Lower leg skin (tissue), 4 donors: Measurements from ENCODE around the gene HADHA. TPM values are rescaled to one million over a fixed set of nuclear protein-coding genes. Genes with fewer than 3 reads are reported as not detected.

Experiments
- DNase-seq, 2 donors: peaks; one replicate each; pipeline ENCODE4 v3.0.0-alpha.2; 2019; ENCODE audit warnings: low spot score in 2 of 2
- H3K4me3 ChIP-seq: fragments of 200-600 bp; sonication (generic); 2 replicates; pipeline ENCODE4 v1.5.1; 2017; ENCODE audit warnings: mild to moderate bottlenecking, low read depth; ENCODE audit not compliant: poor library complexity, severe bottlenecking
- POLR2A ChIP-seq, 2 donors: fragments of 450-650 bp; IDR thresholded peaks; one replicate each; pipeline ENCODE4 v1.6.1; 2016 to 2017; ENCODE audit warnings: antibody characterized with exemption in 2 of 2, mild to moderate bottlenecking in 1 of 2, moderate library complexity in 1 of 2
- WGBS, 2 donors: methylation state at CpG; one replicate each; pipeline ENCODE4 v1.1.5; 2018; 5-methylcytosine and 5-hydroxymethylcytosine counted together
- intact Hi-C: fragments of 100-400 bp; cut with DNase I; formaldehyde crosslinking; loops from one replicate; pipeline ENCODE4 v1.15.0; 2023; ENCODE audit warnings: low total_unique reads
- total RNA-seq, 4 donors: library from RNA; depleted of rRNA; stranded (reverse); fragments of >200 nt; gene quantifications; one replicate each; pipeline ENCODE4 v1.1.0, GENCODE V29; 2016
- TF ChIP-seq, protein P1 (sequence below), 3 donors: fragments of 450-650 bp; IDR thresholded peaks; one replicate each; pipeline ENCODE4 v1.5.1; 2016; ENCODE audit warnings: antibody characterized with exemption in 3 of 3, mild to moderate bottlenecking in 3 of 3, moderate library complexity in 2 of 3

The HADHA gene
- total RNA-seq, 4 donors from 2014 or later, result 125 to 170 (median 131) TPM

DNA sequence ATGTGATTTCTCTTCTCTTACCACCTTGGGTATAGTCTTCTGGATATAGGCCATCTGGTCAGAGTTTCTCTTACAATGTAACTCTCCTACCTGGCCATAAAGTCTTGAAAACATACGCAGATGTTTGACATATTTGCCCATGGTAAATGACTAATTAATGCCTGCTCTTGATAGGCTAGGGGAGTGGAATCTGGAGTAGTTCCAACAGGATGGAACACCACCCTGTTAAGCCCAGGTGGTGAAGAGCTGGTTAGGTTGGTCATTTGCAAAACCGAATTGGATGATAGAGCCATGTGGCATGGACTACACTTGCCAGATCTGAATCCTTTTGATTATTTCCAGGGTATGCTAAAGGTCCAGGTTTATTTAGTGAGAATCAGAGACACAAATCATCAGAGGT, 36.8 kb upstream of the HADHA start:
- no peak for DNase-seq
- no peak overlapping the region for H3K4me3 ChIP-seq
- intact Hi-C loops, result no loop called here
- 70 to 74% methylated on average over 2 of the region's 2 CpGs for WGBS, 2 donors
- TF ChIP-seq, protein P1, sequence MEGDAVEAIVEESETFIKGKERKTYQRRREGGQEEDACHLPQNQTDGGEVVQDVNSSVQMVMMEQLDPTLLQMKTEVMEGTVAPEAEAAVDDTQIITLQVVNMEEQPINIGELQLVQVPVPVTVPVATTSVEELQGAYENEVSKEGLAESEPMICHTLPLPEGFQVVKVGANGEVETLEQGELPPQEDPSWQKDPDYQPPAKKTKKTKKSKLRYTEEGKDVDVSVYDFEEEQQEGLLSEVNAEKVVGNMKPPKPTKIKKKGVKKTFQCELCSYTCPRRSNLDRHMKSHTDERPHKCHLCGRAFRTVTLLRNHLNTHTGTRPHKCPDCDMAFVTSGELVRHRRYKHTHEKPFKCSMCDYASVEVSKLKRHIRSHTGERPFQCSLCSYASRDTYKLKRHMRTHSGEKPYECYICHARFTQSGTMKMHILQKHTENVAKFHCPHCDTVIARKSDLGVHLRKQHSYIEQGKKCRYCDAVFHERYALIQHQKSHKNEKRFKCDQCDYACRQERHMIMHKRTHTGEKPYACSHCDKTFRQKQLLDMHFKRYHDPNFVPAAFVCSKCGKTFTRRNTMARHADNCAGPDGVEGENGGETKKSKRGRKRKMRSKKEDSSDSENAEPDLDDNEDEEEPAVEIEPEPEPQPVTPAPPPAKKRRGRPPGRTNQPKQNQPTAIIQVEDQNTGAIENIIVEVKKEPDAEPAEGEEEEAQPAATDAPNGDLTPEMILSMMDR (IDR thresholded peaks at IDR 0.05), result no peak
- TF ChIP-seq POLR2A (IDR thresholded peaks at IDR 0.05), result no peak

DNA sequence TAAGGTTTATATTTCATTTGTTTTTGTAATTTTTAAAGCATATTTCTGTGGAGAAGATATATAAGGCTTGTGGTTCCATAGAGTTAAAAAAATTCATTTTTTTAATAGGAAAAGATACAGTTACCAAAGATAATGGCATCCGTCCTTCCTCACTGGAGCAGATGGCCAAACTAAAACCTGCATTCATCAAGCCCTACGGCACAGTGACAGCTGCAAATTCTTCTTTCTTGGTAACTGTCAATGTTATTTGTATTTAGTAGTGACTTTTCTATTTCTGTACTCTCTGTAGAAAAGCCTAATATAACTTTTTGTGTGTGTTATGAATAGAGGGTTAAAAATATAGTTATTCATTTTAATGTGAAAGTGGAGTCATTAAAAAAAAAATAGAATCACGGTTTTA, 35.5 kb upstream of the HADHA start:
- H3K4me3 ChIP-seq, result no peak overlapping the region
- TF ChIP-seq, protein P1 (IDR thresholded peaks at IDR 0.05), result no peak
- no peak for TF ChIP-seq POLR2A (IDR thresholded peaks at IDR 0.05)
- WGBS, 2 donors, result 95 to 96% methylated on average over 3 of the region's 3 CpGs
- no peak for DNase-seq
- intact Hi-C loops, result no loop called here

DNA sequence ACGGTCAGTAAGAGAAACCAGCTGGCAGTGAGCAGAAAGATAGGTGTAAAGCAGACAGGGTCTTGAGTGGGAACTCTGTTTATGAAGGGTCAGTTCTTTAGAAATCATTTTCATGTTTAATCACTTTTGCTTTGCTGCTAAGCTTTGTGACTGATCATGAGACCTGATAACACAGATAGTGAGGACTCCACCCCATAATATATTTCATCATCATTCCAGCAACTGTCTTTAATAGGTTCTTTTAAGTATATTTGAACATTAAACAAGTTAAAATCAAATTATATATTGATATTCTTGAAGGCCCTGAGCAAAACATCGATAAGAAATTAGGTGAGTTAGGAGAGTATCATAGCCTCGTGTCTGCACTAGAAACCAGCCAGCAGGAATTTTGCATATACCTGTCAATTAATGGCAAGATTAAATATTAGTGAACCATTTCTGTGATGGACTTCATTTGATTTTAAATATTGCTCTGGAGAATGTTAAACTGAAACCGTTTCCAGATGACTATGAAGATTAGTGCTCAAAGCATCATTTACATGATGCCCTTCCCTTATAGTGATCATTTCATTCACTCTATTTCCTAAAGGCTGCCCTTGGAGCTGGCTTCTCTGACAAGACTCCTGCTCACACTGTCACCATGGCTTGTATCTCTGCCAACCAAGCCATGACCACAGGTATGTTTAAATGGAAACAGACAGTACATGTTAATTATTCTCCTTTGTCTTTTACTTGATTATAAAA, 32.2 kb upstream of the HADHA start:
- DNase-seq, result no peak
- WGBS, 2 donors, result 64 to 68% methylated on average over 4 of the region's 4 CpGs
- no peak overlapping the region for H3K4me3 ChIP-seq
- intact Hi-C loops, result no loop called here
- TF ChIP-seq, protein P1 (IDR thresholded peaks at IDR 0.05), result no peak
- no peak for TF ChIP-seq POLR2A (IDR thresholded peaks at IDR 0.05)

DNA sequence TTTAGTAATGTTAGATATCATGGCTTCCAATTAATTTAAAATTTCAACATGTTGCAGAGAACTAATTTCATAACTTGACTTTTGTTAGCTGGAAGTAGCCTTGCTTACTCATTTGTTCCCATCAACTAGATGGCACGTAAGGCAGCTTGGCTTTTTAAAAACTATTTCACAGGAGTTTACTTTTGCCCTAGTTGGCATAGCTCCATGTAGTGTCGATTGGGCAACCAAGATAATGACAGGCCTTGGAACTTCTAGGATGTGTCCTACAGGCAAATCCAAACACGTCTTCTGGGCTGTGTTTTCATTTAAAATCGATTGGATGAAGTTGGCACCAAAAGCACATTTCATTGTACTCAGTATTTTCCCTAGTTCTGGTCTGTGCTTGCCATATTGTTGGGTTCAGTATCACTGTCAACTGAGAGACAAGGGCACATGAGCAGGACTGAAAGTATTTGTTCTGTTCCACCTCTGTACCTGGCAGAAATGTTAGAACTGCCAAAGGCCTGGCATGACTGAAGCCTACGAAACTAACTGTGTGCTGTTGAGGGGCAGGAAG, 29.7 kb upstream of the HADHA start:
- no peak for TF ChIP-seq POLR2A (IDR thresholded peaks at IDR 0.05)
- TF ChIP-seq, protein P1 (IDR thresholded peaks at IDR 0.05), result no peak
- 14 to 16% methylated on average over 5 of the region's 5 CpGs for WGBS, 2 donors
- peak; percentile 91 to 94 for DNase-seq
- no peak overlapping the region for H3K4me3 ChIP-seq
- intact Hi-C loops, result no loop called here

DNA sequence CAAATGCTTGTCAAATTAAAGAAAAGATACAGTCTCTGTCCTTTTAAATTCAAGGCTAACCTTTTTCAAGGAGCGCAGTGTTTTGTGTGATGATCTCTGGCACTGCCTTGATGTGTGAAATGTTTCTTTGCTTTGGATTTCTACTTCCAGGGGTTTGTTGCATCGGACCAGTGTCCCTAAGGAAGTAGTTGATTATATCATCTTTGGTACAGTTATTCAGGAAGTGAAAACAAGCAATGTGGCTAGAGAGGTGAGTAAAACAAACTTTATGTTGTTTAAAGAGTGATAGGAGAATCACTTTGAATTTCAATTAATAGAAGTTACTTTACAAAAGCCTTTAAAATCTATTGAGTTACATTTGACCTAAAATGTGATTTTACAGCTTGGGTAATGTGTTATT, 29.1 kb upstream of the HADHA start:
- H3K4me3 ChIP-seq, result no peak overlapping the region
- no peak for DNase-seq
- intact Hi-C loops, result no loop called here
- whole genome bisulfite sequencing, 2 donors, result 52 to 63% methylated on average over 2 of the region's 2 CpGs
- TF ChIP-seq, protein P1 (IDR thresholded peaks at IDR 0.05), result no peak
- TF ChIP-seq POLR2A (IDR thresholded peaks at IDR 0.05), result no peak
